Osteoblast (primary cell): ENCODE data around the gene CFAP43. TPM values are rescaled to one million over a fixed set of nuclear protein-coding genes. Genes with fewer than 3 reads are reported as not detected.

Experiments used
- DNase-seq: peaks from one replicate; pipeline ENCODE4 v3.0.0; 2011; ENCODE audit warnings: low spot score, mixed read lengths; ENCODE audit not compliant: insufficient read length; ENCODE audit errors: missing footprints
- H2AFZ ChIP-seq: 2 replicates; pipeline ENCODE4 v1.6.0; 2011; ENCODE audit warnings: mild to moderate bottlenecking, low read length
- H3K27ac ChIP-seq: 2 replicates; pipeline ENCODE4 v1.5.1; 2011; ENCODE audit warnings: mild to moderate bottlenecking, low read depth, low read length, moderate library complexity
- H3K27me3 ChIP-seq: 2 replicates; pipeline ENCODE4 v1.6.0; 2012; ENCODE audit warnings: mild to moderate bottlenecking, control low read depth, inconsistent platforms, low read length, moderate library complexity; ENCODE audit not compliant: insufficient read depth
- H3K36me3 ChIP-seq: 2 replicates; pipeline ENCODE4 v1.5.1; 2011; ENCODE audit warnings: mild to moderate bottlenecking, low read length, control low read depth, moderate library complexity; ENCODE audit not compliant: insufficient read depth
- H3K4me1 ChIP-seq: 2 replicates; pipeline ENCODE4 v1.5.1; 2011; ENCODE audit warnings: mild to moderate bottlenecking, low read length, control low read depth, moderate library complexity; ENCODE audit not compliant: insufficient read depth
- H3K4me2 ChIP-seq: 2 replicates; pipeline ENCODE4 v1.6.0; 2011; ENCODE audit warnings: mild to moderate bottlenecking, low read length; ENCODE audit not compliant: insufficient read depth
- H3K4me3 ChIP-seq: fragments of 200-600 bp; sonication (generic); 3 replicates; pipeline ENCODE4 v1.5.1; 2012; ENCODE audit warnings: mild to moderate bottlenecking, low read length, inconsistent platforms; ENCODE audit not compliant: insufficient read depth
- H3K79me2 ChIP-seq: 2 replicates; pipeline ENCODE4 v1.6.0; 2012; ENCODE audit warnings: mild to moderate bottlenecking, low read length, control low read depth, inconsistent platforms; ENCODE audit not compliant: insufficient read depth
- H3K9me3 ChIP-seq: 2 replicates; pipeline ENCODE4 v1.5.1; 2011; ENCODE audit warnings: low read depth, low read length, control low read depth
- H4K20me1 ChIP-seq: 2 replicates; pipeline ENCODE4 v1.6.0; 2012; ENCODE audit warnings: mild to moderate bottlenecking, low read length, control low read depth; ENCODE audit not compliant: insufficient read depth
- total RNA-seq: library from RNA; depleted of rRNA; stranded (reverse); fragments of >200 nt; gene quantifications from 2 replicates; pipeline ENCODE4 v1.2.3, GENCODE V29; 2012
- TF ChIP-seq, protein P1 (sequence below): IDR thresholded peaks from 2 replicates; pipeline ENCODE4 v1.5.1; 2011; ENCODE audit warnings: mild to moderate bottlenecking, low read depth, low read length, moderate library complexity; ENCODE audit errors: extremely low read depth

CFAP43 gene
- total RNA-seq, 1 donor, result 0.36 TPM

DNA sequence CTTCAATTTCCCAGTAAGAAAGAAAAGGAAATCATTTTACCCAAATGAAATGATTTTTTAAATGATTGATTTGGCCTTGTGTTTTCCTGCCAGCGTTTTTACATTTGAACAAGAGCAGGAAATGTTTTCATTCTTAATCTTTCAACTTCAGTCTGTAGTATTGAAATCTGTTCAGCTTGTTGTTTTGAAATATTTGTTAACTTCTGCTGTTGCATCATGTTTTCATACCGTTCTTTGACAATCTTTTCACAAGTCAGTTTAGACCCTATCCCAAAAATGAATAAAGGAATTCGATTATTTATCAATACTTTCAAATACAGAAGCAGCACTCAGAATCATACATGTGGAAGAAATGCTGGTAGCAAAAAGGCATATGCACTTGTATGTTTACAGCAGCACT lies 102.1 kb downstream of the CFAP43 start:
- Histone ChIP-seq H4K20me1 (no peaks in the 10 kb centered on the region), H3K27ac (no peak overlapping the region), H3K4me2 (no peak overlapping the region), H3K4me1 (no peaks in the 10 kb centered on the region), H3K4me3 (no peak overlapping the region), H3K27me3 (peaks cover 3% of the 10 kb centered on the region), H2AFZ (no peak overlapping the region), H3K36me3 (no peaks in the 10 kb centered on the region), H3K79me2 (no peaks in the 10 kb centered on the region), H3K9me3 (no peaks in the 10 kb centered on the region)
- no peak for DNase-seq
- TF ChIP-seq, protein P1, sequence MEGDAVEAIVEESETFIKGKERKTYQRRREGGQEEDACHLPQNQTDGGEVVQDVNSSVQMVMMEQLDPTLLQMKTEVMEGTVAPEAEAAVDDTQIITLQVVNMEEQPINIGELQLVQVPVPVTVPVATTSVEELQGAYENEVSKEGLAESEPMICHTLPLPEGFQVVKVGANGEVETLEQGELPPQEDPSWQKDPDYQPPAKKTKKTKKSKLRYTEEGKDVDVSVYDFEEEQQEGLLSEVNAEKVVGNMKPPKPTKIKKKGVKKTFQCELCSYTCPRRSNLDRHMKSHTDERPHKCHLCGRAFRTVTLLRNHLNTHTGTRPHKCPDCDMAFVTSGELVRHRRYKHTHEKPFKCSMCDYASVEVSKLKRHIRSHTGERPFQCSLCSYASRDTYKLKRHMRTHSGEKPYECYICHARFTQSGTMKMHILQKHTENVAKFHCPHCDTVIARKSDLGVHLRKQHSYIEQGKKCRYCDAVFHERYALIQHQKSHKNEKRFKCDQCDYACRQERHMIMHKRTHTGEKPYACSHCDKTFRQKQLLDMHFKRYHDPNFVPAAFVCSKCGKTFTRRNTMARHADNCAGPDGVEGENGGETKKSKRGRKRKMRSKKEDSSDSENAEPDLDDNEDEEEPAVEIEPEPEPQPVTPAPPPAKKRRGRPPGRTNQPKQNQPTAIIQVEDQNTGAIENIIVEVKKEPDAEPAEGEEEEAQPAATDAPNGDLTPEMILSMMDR, result no peak

DNA sequence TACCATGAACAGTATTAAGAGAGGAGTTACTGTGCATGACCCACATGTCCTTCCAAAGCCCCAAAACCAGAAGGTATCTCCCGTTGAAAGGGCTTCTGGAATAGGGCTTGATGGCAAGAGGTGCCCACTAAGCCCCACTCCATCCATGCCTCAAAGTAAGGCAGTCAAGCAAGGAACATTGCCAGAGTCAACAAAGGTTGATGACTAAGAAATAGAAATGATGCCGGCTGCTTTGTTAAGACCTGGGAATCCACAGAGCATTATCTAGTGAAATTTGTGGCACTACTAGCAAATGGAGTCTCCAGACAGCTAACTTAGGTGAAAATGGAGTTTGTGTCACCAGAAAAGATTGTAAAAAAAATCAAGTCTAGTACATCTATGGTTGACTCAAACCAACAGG lies 104.0 kb downstream of the CFAP43 start:
- no peaks in the 10 kb centered on the region for H3K36me3 ChIP-seq
- H3K27me3 ChIP-seq, result no peaks in the 10 kb centered on the region
- DNase-seq, result no peak
- no peaks in the 10 kb centered on the region for H3K9me3 ChIP-seq
- H2AFZ ChIP-seq, result no peak overlapping the region
- no peak overlapping the region for H3K4me3 ChIP-seq
- no peaks in the 10 kb centered on the region for H3K79me2 ChIP-seq
- H4K20me1 ChIP-seq, result no peaks in the 10 kb centered on the region
- no peak overlapping the region for H3K4me2 ChIP-seq
- no peak overlapping the region for H3K27ac ChIP-seq
- H3K4me1 ChIP-seq, result no peaks in the 10 kb centered on the region
- TF ChIP-seq, protein P1, result no peak

DNA sequence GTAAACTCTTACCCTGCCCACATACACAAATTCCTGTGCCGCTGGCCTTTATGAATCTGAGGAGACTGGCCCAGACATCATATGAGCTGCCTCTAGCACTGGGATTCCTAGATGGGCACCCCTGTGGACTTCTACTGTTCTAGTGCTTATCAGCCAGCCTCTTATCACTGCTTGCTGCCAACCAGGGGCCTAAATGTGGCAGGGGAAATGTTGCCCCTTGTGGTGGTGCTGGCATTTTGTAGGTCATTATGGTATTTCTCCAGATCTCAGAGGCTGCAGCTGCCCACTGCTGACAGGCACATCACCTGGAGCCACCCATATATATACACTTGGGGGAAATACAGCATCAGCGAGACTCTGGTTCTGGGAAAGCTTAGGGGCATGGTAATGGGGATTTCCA lies 104.8 kb downstream of the CFAP43 start:
- no peak for DNase-seq
- H2AFZ ChIP-seq, result no peak overlapping the region

DNA sequence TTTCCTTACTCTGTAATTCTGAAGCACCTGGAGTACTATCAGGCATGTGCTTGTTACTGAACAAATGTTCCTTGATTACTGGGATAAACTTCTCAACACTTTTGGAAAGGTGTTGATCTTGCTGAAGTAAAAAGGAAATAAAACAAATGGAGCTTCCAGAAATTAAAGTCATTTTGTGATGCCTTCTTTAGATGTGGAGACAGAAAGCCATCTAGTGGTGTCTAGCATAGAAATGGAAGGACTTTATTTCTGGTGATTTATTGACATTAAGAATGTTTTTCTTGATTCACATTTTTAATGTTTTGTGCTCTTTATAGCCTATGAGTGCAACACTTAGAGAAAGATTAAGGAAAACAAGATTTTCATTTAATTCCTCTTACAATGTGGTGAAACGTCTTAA lies 108.8 kb downstream of the CFAP43 start:
- H3K9me3 ChIP-seq, result no peaks in the 10 kb centered on the region
- no peaks in the 10 kb centered on the region for H3K36me3 ChIP-seq
- H3K27ac ChIP-seq, result no peak overlapping the region
- no peaks in the 10 kb centered on the region for H4K20me1 ChIP-seq
- H3K27me3 ChIP-seq, result no peaks in the 10 kb centered on the region
- no peaks in the 10 kb centered on the region for H3K79me2 ChIP-seq
- no peak overlapping the region for H2AFZ ChIP-seq
- DNase-seq, result peak; percentile 42
- no peak overlapping the region for H3K4me2 ChIP-seq
- TF ChIP-seq, protein P1, result peak; percentile 54
- H3K4me1 ChIP-seq, result peaks cover 22% of the 10 kb centered on the region
- H3K4me3 ChIP-seq, result no peak overlapping the region

More for the DNA sequence above, 104.8 kb downstream of the CFAP43 start:
- Histone ChIP-seq H3K4me3 (no peak overlapping the region), H3K36me3 (no peaks in the 10 kb centered on the region), H3K27me3 (no peaks in the 10 kb centered on the region), H4K20me1 (no peaks in the 10 kb centered on the region), H3K4me2 (no peak overlapping the region), H3K4me1 (peaks cover 4% of the 10 kb centered on the region), H3K27ac (no peak overlapping the region), H3K79me2 (no peaks in the 10 kb centered on the region), H3K9me3 (no peaks in the 10 kb centered on the region)
- TF ChIP-seq, protein P1, result peak; percentile 38
